ENCODE measurements around the gene ACSS2. TPM values are rescaled to one million over a fixed set of nuclear protein-coding genes. Genes with fewer than 3 reads are reported as not detected.

Gene ACSS2
- total and polyA plus RNA-seq, 2 experiments from 2014 or later, result 26.1 to 49.3 TPM

- Mint-ChIP-seq H3K27me3 (ENCODE audit: insufficient read depth, low read depth, poor library complexity) (peaks cover 5% of the 10 kb centered on the region), H3K36me3 (ENCODE audit: low read depth) (no peaks in the 10 kb centered on the region), H3K27ac (no peak overlapping the region), H3K9me3 (no peaks in the 10 kb centered on the region), H3K4me1 (peaks cover under 1% of the 10 kb centered on the region), H3K4me3 (no peak overlapping the region)
- no peak overlapping the region for H3K27ac ChIP-seq (ENCODE audit: low read depth)
- DNase-seq (ENCODE audit: low spot score) (no peak), ATAC-seq (no peak)
- TF ChIP-seq ETS1 (IDR thresholded peaks at IDR 0.05) (no peak), CREB1 (CRISPR knock-in tag; IDR thresholded peaks at IDR 0.05; ENCODE audit: low read depth) (no peak), EZH2 (IDR thresholded peaks at IDR 0.05; ENCODE audit: low read depth, unreplicated experiment) (no peak), NANOG (IDR thresholded peaks at IDR 0.05; ENCODE audit: borderline replicate concordance) (no peak)
- no peaks in the 10 kb centered on the region for H3K9me2 ChIP-seq (ENCODE audit: insufficient read depth)
- no peaks in the 10 kb centered on the region for H3F3A ChIP-seq (replicated peaks; ENCODE audit: low read depth)
- no peaks in the 10 kb centered on the region for H3K36me3 ChIP-seq (ENCODE audit: insufficient read depth)
- no peak overlapping the region for H2AFZ ChIP-seq
- no peak overlapping the region for H3K4me3 ChIP-seq
- no peak overlapping the region for H3K4me2 ChIP-seq
- H4K20me1 ChIP-seq (replicated peaks; ENCODE audit: insufficient read depth), result no peaks in the 10 kb centered on the region
- no peaks in the 10 kb centered on the region for H3K4me1 ChIP-seq (ENCODE audit: insufficient read depth)
- H3K27me3 ChIP-seq (ENCODE audit: insufficient read depth), result no peaks in the 10 kb centered on the region
- H3K79me2 ChIP-seq (replicated peaks; ENCODE audit: insufficient read depth), result no peaks in the 10 kb centered on the region
Observed at GRCh38 chr20:34970193-34970840, 93.9 kb downstream of the ACSS2 start.

- Mint-ChIP-seq H3K27me3 (ENCODE audit: insufficient read depth, low read depth, poor library complexity) (peaks cover 5% of the 10 kb centered on the region), H3K9me3 (no peaks in the 10 kb centered on the region), H3K4me3 (no peak overlapping the region), H3K4me1 (no peaks in the 10 kb centered on the region; the same call in none of the 3 replicates), H3K36me3 (ENCODE audit: low read depth) (no peaks in the 10 kb centered on the region), H3K27ac (no peak overlapping the region)
- H3K79me2 ChIP-seq (replicated peaks; ENCODE audit: insufficient read depth), result no peaks in the 10 kb centered on the region
- 0 out of 2 replicates have a peak, but pooled peaks cover 2% of the 10 kb centered on the region for H3F3A ChIP-seq (replicated peaks; ENCODE audit: low read depth)
- no peaks in the 10 kb centered on the region for H4K20me1 ChIP-seq (replicated peaks; ENCODE audit: insufficient read depth)
- H3K4me1 ChIP-seq (ENCODE audit: insufficient read depth), result no peaks in the 10 kb centered on the region
- no peaks in the 10 kb centered on the region for H3K27me3 ChIP-seq (ENCODE audit: insufficient read depth)
- no peak for DNase-seq (ENCODE audit: low spot score)
- TF ChIP-seq STAT1 (IDR thresholded peaks at IDR 0.05; ENCODE audit: unreplicated experiment) (no peak), REST (IDR thresholded peaks at IDR 0.05; ENCODE audit: unreplicated experiment) (no peak), JUNB (IDR thresholded peaks at IDR 0.05; ENCODE audit: unreplicated experiment) (no peak), NANOG (IDR thresholded peaks at IDR 0.05; ENCODE audit: borderline replicate concordance) (no peak), ETS1 (IDR thresholded peaks at IDR 0.05) (no peak), CTCF (conservative IDR thresholded peaks at IDR 0.05; ENCODE audit: low read depth in 2 of 2) (no peak), ZNF114 (CRISPR knock-in tag; IDR thresholded peaks at IDR 0.05) (no peak), EZH2 (IDR thresholded peaks at IDR 0.05; ENCODE audit: low read depth, unreplicated experiment) (no peak)
- no peak overlapping the region for H3K27ac ChIP-seq (ENCODE audit: low read depth)
- no peaks in the 10 kb centered on the region for H3K9me2 ChIP-seq (ENCODE audit: insufficient read depth)
- no peaks in the 10 kb centered on the region for H3K36me3 ChIP-seq (ENCODE audit: insufficient read depth)
- ATAC-seq, result no peak
- no peak overlapping the region for H3K4me3 ChIP-seq
- no peak overlapping the region for H2AFZ ChIP-seq
- H3K4me2 ChIP-seq, result no peak overlapping the region
Observed at GRCh38 chr20:34970846-34971560, 94.6 kb downstream of the ACSS2 start.

Measured in GM23338 (cell line).